Activated CD4-positive, alpha-beta T cell treated with anti-CD3 and anti-CD28 coated beads, Interleukin-2, amount 50 U/mL, for 48 hours (primary cell): ENCODE data around the gene NOL12.

Source experiments
- DNase-seq, 2 experiments: peaks; one replicate each; pipeline ENCODE4 v3.0.0-alpha.2; 2020

The NOL12 gene

GRCh38 chr22:37659897-37660708 lies 26.0 kb upstream of the NOL12 start:
- no peak for DNase-seq

GRCh38 chr22:37660709-37661045 lies 25.5 kb upstream of the NOL12 start:
- no peak for DNase-seq

- no peak for DNase-seq
These were observed 24.8 kb upstream of the NOL12 start for GRCh38 chr22:37661160-37661924.

- no peak for DNase-seq
These were observed 24.1 kb upstream of the NOL12 start for GRCh38 chr22:37662039-37662438.

GRCh38 chr22:37663521-37664140 lies 22.5 kb upstream of the NOL12 start:
- no peak for DNase-seq

- no peak for DNase-seq
These were observed 21.7 kb upstream of the NOL12 start for GRCh38 chr22:37664249-37665101.

- no peak for DNase-seq
These were observed 20.7 kb upstream of the NOL12 start for GRCh38 chr22:37665487-37665886.

GRCh38 chr22:37669586-37669985 lies 16.6 kb upstream of the NOL12 start:
- no peak for DNase-seq

GRCh38 chr22:37672206-37672919 lies 13.8 kb upstream of the NOL12 start:
- DNase-seq: peak in 1 of 2 experiments; percentile 20

- peak; percentile 33 to 50 for DNase-seq
These were observed 13.2 kb upstream of the NOL12 start for GRCh38 chr22:37672920-37673455.

- DNase-seq: no peak
These were observed 11.9 kb upstream of the NOL12 start for GRCh38 chr22:37674248-37674647.

- DNase-seq: peak; percentile 82 to 88
These were observed 10.9 kb upstream of the NOL12 start, which contains the start of gene LGALS1 for GRCh38 chr22:37674951-37675929. TSS of gene LGALS1 (plus strand) at chr22:37675636. CDS start at chr22:37675703, 67 bp downstream.

GRCh38 chr22:37675930-37676735 lies 10.0 kb upstream of the NOL12 start:
- peak; percentile 34 to 53 for DNase-seq

- DNase-seq: peak; percentile 93 to 95
These were observed 9.2 kb upstream of the NOL12 start for GRCh38 chr22:37676736-37677492.

- DNase-seq: no peak
These were observed 8.6 kb upstream of the NOL12 start for GRCh38 chr22:37677493-37677974.

GRCh38 chr22:37678372-37678771 lies 7.8 kb upstream of the NOL12 start:
- DNase-seq: no peak

- no peak for DNase-seq
These were observed 6.5 kb upstream of the NOL12 start for GRCh38 chr22:37679670-37680069.

GRCh38 chr22:37680191-37680851 lies 5.8 kb upstream of the NOL12 start:
- DNase-seq: no peak
